SK-N-SH (cell line): ENCODE data around the gene NPC1L1.

Experiments used
- CTCF ChIP-seq: fragments of 200-600 bp; sonication (generic); IDR thresholded peaks from 2 replicates; pipeline ENCODE4 v1.6.1; 2017; ENCODE audit warnings: antibody characterized with exemption, mild to moderate bottlenecking, moderate library complexity
- EZH2phosphoT487 ChIP-seq: fragments of 200-600 bp; sonication (generic); IDR thresholded peaks from 2 replicates; pipeline ENCODE4 v1.6.1; 2017; ENCODE audit warnings: low read depth, mixed run types, mild to moderate bottlenecking, antibody characterized with exemption, moderate library complexity, borderline replicate concordance
- FOXJ3 ChIP-seq: sonication (generic); formaldehyde crosslinking; IDR thresholded peaks from 2 replicates; pipeline ENCODE4 v1.5.1; 2020; ENCODE audit warnings: mild to moderate bottlenecking, missing genetic modification reagents
- FOXM1 ChIP-seq: IDR thresholded peaks from 2 replicates; pipeline ENCODE4 v1.4.0; 2012; ENCODE audit warnings: low read depth, mild to moderate bottlenecking
- SIN3A ChIP-seq: IDR thresholded peaks from 2 replicates; pipeline ENCODE4 v1.6.1; 2012; ENCODE audit warnings: low read depth, mild to moderate bottlenecking, low read length, moderate library complexity, borderline replicate concordance

GRCh38 chr7:44473295-44473694 lies 67.8 kb downstream of the NPC1L1 start:
- TF ChIP-seq FOXJ3 (CRISPR knock-in tag): no peak
- TF ChIP-seq SIN3A: no peak
- no peak for TF ChIP-seq EZH2phosphoT487
- TF ChIP-seq FOXM1: no peak
- no peak for TF ChIP-seq CTCF
